ENCODE measurements around the gene OPN1MW. TPM values are rescaled to one million over a fixed set of nuclear protein-coding genes. Genes with fewer than 3 reads are reported as not detected.
"Not testable (repeated sequence)": the region's sequence is repeated elsewhere in the genome, so short reads cannot be mapped to it uniquely, and the experiment has no call there.

Gene OPN1MW
- total RNA-seq, 1 experiment from 2014 or later, result not detected

- DNase-seq (ENCODE audit: low read depth); in situ Hi-C loops (cut with HindIII; ENCODE audit: low pct_unique_long_range_greater_than_20kb, low sequenced_read_pairs): not testable (repeated sequence)
These were observed 10.4 kb downstream of the OPN1MW start for GRCh38 chrX:154192846-154193245.

GRCh38 chrX:154194316-154194715 lies 11.9 kb downstream of the OPN1MW start:
- DNase-seq (ENCODE audit: low read depth); in situ Hi-C loops (cut with HindIII; ENCODE audit: low pct_unique_long_range_greater_than_20kb, low sequenced_read_pairs): not testable (repeated sequence)

GRCh38 chrX:154196466-154196865 lies 14.1 kb downstream of the OPN1MW start:
- DNase-seq (ENCODE audit: low read depth); in situ Hi-C loops (cut with HindIII; ENCODE audit: low pct_unique_long_range_greater_than_20kb, low sequenced_read_pairs): not testable (repeated sequence)

- DNase-seq (ENCODE audit: low read depth); in situ Hi-C loops (cut with HindIII; ENCODE audit: low pct_unique_long_range_greater_than_20kb, low sequenced_read_pairs): not testable (repeated sequence)
These were observed 27.4 kb downstream of the OPN1MW start for GRCh38 chrX:154209670-154210418.

GRCh38 chrX:154211057-154211456 lies 28.7 kb downstream of the OPN1MW start:
- DNase-seq (ENCODE audit: low read depth); in situ Hi-C loops (cut with HindIII; ENCODE audit: low pct_unique_long_range_greater_than_20kb, low sequenced_read_pairs): not testable (repeated sequence)

- DNase-seq (ENCODE audit: low read depth); in situ Hi-C loops (cut with HindIII; ENCODE audit: low pct_unique_long_range_greater_than_20kb, low sequenced_read_pairs): not testable (repeated sequence)
These were observed 29.1 kb downstream of the OPN1MW start for GRCh38 chrX:154211499-154211898.

GRCh38 chrX:154219456-154219855 lies 37.1 kb downstream of the OPN1MW start, which contains the start of gene OPN1MW2:
OPN1MW2 (plus strand) TSS chrX:154219756; CDS start chrX:154219816, 60 bp downstream.
- in situ Hi-C loops (cut with HindIII; ENCODE audit: low pct_unique_long_range_greater_than_20kb, low sequenced_read_pairs); DNase-seq (ENCODE audit: low read depth): not testable (repeated sequence)

- DNase-seq (ENCODE audit: low read depth); in situ Hi-C loops (cut with HindIII; ENCODE audit: low pct_unique_long_range_greater_than_20kb, low sequenced_read_pairs): not testable (repeated sequence)
These were observed 42.9 kb downstream of the OPN1MW start for GRCh38 chrX:154225292-154225691.

GRCh38 chrX:154226706-154227105 lies 44.3 kb downstream of the OPN1MW start:
- in situ Hi-C loops (cut with HindIII; ENCODE audit: low pct_unique_long_range_greater_than_20kb, low sequenced_read_pairs); DNase-seq (ENCODE audit: low read depth): not testable (repeated sequence)

GRCh38 chrX:154231443-154231842 lies 49.0 kb downstream of the OPN1MW start:
- DNase-seq (ENCODE audit: low read depth); in situ Hi-C loops (cut with HindIII; ENCODE audit: low pct_unique_long_range_greater_than_20kb, low sequenced_read_pairs): not testable (repeated sequence)

GRCh38 chrX:154233620-154234019 lies 51.2 kb downstream of the OPN1MW start:
- in situ Hi-C loops (cut with HindIII; ENCODE audit: low pct_unique_long_range_greater_than_20kb, low sequenced_read_pairs); DNase-seq (ENCODE audit: low read depth): not testable (repeated sequence)

- in situ Hi-C loops (cut with HindIII; ENCODE audit: low pct_unique_long_range_greater_than_20kb, low sequenced_read_pairs); DNase-seq (ENCODE audit: low read depth): not testable (repeated sequence)
These were observed 56.7 kb downstream of the OPN1MW start for GRCh38 chrX:154238939-154239559.

GRCh38 chrX:154239982-154240503 lies 57.6 kb downstream of the OPN1MW start:
- in situ Hi-C loops (cut with HindIII; ENCODE audit: low pct_unique_long_range_greater_than_20kb, low sequenced_read_pairs); DNase-seq (ENCODE audit: low read depth): not testable (repeated sequence)

Other genes starting within 250 kb of the OPN1MW start
- 119 and 121 TPM in 2 replicates for gene NAA10, start 247.6 kb upstream of the OPN1MW start, total RNA-seq (2014; rRNA removed; shearing (Covaris generic); ENCODE audit: low replicate concordance)
- 13.5 and 15.5 TPM in 2 replicates for gene RENBP, start 238.0 kb upstream of the OPN1MW start, total RNA-seq (2014; rRNA removed; shearing (Covaris generic); ENCODE audit: low replicate concordance)
- gene HCFC1, start 210.8 kb upstream of the OPN1MW start, total RNA-seq (2014; rRNA removed; shearing (Covaris generic); ENCODE audit: low replicate concordance), result 9.5 and 10.1 TPM in 2 replicates
- 5.7 and 16.6 TPM in 2 replicates for gene TMEM187, start 209.8 kb upstream of the OPN1MW start, total RNA-seq (2014; rRNA removed; shearing (Covaris generic); ENCODE audit: low replicate concordance)
- gene IRAK1, start 162.7 kb upstream of the OPN1MW start, total RNA-seq (2014; rRNA removed; shearing (Covaris generic); ENCODE audit: low replicate concordance), result 116 and 131 TPM in 2 replicates
- gene MECP2, start 84.9 kb upstream of the OPN1MW start, total RNA-seq (2014; rRNA removed; shearing (Covaris generic); ENCODE audit: low replicate concordance), result 20.9 and 26.7 TPM in 2 replicates
- not detected in 2 replicates for gene OPN1LW, start 38.4 kb upstream of the OPN1MW start, total RNA-seq (2014; rRNA removed; shearing (Covaris generic); ENCODE audit: low replicate concordance)
- not detected in 2 replicates for gene OPN1MW2, start 37.2 kb downstream of the OPN1MW start, total RNA-seq (2014; rRNA removed; shearing (Covaris generic); ENCODE audit: low replicate concordance)
- not detected in 2 replicates for gene OPN1MW3, start 75.0 kb downstream of the OPN1MW start, total RNA-seq (2014; rRNA removed; shearing (Covaris generic); ENCODE audit: low replicate concordance)
- gene TEX28, start 112.5 kb downstream of the OPN1MW start, total RNA-seq (2014; rRNA removed; shearing (Covaris generic); ENCODE audit: low replicate concordance), result not detected in 2 replicates
- gene TKTL1, start 113.2 kb downstream of the OPN1MW start, total RNA-seq (2014; rRNA removed; shearing (Covaris generic); ENCODE audit: low replicate concordance), result 0.37 and 0.64 TPM in 2 replicates
- 1,120 and 1,164 TPM in 2 replicates for gene FLNA, start 192.0 kb downstream of the OPN1MW start, total RNA-seq (2014; rRNA removed; shearing (Covaris generic); ENCODE audit: low replicate concordance)
- 32.0 and 48.7 TPM in 2 replicates for gene EMD, start 196.7 kb downstream of the OPN1MW start, total RNA-seq (2014; rRNA removed; shearing (Covaris generic); ENCODE audit: low replicate concordance)
- 2,876 and 3,155 TPM in 2 replicates for gene RPL10, start 215.8 kb downstream of the OPN1MW start, total RNA-seq (2014; rRNA removed; shearing (Covaris generic); ENCODE audit: low replicate concordance)
- gene DNASE1L1, start 226.7 kb downstream of the OPN1MW start, total RNA-seq (2014; rRNA removed; shearing (Covaris generic); ENCODE audit: low replicate concordance), result 40.3 and 46.1 TPM in 2 replicates
- 38.4 and 68.0 TPM in 2 replicates for gene TAFAZZIN, start 228.9 kb downstream of the OPN1MW start, total RNA-seq (2014; rRNA removed; shearing (Covaris generic); ENCODE audit: low replicate concordance)
- gene ATP6AP1, start 246.1 kb downstream of the OPN1MW start, total RNA-seq (2014; rRNA removed; shearing (Covaris generic); ENCODE audit: low replicate concordance), result 29.2 and 46.6 TPM in 2 replicates

Measured in Caki2 (cell line).